ENCODE data around the gene PCGF3.
"Not testable (repeated sequence)": the region's sequence is repeated elsewhere in the genome, so short reads cannot be mapped to it uniquely, and the experiment has no call there.

PCGF3 gene

DNA sequence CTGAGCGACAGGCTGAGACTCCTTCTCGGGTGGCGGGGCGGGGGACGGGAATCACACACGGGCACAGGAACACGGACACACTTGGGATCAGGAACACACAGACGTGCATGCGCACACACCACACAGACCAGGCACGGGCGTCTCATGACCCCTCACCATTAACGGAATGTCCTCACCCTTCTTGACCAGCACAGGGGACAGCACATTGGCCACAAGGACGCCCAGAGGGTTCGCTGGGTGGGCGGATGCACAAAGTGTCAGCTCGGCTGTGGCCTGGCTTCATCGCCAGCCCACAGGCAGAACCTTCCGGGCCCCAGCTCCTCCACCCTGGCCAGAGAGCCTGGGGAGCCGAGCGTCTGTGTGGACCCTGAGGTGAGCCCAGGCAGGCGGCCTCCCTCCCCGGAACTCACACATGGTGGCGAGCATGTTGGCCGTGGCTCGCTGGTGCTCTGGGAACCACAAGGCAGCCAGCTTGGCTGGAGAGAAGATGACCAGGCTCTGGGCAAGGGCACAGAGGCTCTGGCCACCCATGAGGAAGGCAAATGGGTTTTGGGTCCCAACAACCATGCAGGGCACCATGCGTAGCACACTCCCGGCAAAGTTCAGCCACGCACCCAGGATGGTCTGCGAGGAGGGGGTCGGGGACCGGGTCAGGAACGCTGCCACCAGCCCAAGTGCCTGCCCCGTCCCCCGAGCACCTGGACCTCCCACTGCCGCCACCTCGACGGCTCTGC, 19.8 kb upstream of the PCGF3 start:
- no peaks in the 10 kb centered on the region for H3K36me3 ChIP-seq (ENCODE audit: control insufficient read depth in 2 of 2, insufficient read depth in 2 of 2, low read length in 2 of 2)
- peaks cover 10 to 20% of the 10 kb centered on the region in 2 donors for H3K27me3 ChIP-seq (ENCODE audit: control insufficient read depth in 1 of 2, insufficient read depth in 2 of 2, low read length in 2 of 2)
- no peaks in the 10 kb centered on the region for H3K9me3 ChIP-seq (ENCODE audit: control insufficient read depth in 2 of 2, low read length in 2 of 2)
- no peak overlapping the region for H3K4me3 ChIP-seq (ENCODE audit: low read length in 2 of 2)
- no peak overlapping the region for H3K27ac ChIP-seq (ENCODE audit: low read length)
- H3K9ac ChIP-seq (ENCODE audit: low read length in 2 of 2) = no peak overlapping the region
- H3K4me1 ChIP-seq (ENCODE audit: control insufficient read depth, insufficient read depth, low read length) = peaks cover 40% of the 10 kb centered on the region

DNA sequence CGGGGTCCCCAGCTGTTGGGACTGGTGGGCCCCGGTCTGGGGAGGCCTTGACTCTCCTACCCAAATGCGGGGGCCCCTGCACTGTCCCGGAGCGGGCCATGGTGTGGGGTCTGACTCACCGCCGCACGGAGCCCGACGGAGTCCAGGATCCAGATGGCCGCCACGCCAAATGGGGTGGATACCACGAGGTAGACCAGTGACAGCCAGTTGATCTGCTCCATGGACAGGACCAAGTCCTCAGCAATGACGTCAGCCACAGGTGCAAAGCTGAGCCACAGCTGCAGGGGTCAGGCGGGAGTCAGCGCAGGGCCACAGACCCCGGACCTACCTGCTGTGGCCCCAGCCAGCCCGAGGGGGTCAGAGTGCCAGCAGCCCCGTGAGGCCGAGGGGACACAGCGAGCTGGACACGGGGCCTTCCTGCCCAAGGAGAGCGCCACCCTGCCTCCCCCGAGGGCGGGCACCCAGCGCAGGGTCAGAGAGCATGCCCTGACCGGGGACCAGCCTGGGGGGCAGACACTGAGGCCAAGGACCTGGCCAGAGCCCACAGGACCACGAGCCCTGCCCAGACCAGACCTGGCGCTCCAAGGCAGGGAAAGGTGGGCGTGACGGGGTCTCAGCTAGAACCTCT, 19.1 kb upstream of the PCGF3 start:
- Histone ChIP-seq H3K4me3 (ENCODE audit: low read length in 2 of 2) (no peak overlapping the region), H3K4me1 (ENCODE audit: control insufficient read depth, insufficient read depth, low read length) (peaks cover 35% of the 10 kb centered on the region)

DNA sequence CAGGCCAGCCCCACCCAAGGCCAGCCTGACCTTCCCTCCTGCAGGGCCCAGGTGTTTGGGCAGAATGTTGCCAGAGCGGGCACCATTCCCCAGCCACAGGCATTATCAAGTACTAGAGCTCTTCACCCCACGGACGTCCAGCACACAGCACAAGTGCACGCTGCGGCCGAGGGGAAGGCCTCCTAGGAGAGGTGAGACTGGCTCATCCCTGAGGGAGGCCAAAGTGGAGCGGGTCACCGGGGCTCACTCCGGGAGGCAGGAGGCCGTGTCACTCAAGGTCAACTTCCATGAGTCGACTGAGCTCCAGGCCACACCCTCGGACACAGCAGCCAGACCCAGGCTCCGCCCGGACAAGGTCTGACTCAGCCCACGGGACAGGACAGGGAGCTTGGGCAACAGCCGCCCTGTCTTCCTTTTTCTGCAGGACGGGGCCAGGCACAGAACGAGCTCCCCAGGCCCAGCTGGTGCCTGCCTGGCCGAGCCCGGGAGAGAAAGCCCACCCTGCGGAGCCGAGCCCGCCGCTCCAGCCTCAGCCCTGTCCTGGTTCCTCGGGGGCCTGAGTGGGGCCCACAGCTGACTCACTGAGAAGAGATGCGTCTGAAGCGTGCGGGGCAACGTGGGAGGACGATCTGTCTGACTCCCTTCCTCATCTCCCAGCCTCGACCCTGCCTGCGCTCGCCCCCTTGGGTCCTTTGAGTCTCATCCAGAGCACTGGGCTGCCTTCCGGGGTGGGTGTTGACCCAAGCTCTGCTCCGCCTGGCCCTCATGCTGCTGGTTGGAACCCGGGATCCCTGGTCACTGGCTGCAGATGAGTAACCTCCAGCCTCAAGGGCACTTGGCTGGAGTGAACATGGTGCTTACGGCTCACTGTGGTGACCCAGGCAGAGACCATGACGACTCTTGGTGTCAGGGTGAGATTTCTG, 18.3 kb upstream of the PCGF3 start:
- H3K4me1 ChIP-seq (ENCODE audit: control insufficient read depth, insufficient read depth, low read length) = peaks cover 31% of the 10 kb centered on the region

More for the DNA sequence above, 19.1 kb upstream of the PCGF3 start:
- Histone ChIP-seq H3K27ac (ENCODE audit: low read length) (no peak overlapping the region), H3K36me3 (ENCODE audit: control insufficient read depth in 2 of 2, insufficient read depth in 2 of 2, low read length in 2 of 2) (no peaks in the 10 kb centered on the region), H3K27me3 (ENCODE audit: control insufficient read depth in 1 of 2, insufficient read depth in 2 of 2, low read length in 2 of 2) (peaks cover 9 to 15% of the 10 kb centered on the region in 2 donors), H3K9me3 (ENCODE audit: control insufficient read depth in 2 of 2, low read length in 2 of 2) (no peaks in the 10 kb centered on the region), H3K9ac (ENCODE audit: low read length in 2 of 2) (no peak overlapping the region)

DNA sequence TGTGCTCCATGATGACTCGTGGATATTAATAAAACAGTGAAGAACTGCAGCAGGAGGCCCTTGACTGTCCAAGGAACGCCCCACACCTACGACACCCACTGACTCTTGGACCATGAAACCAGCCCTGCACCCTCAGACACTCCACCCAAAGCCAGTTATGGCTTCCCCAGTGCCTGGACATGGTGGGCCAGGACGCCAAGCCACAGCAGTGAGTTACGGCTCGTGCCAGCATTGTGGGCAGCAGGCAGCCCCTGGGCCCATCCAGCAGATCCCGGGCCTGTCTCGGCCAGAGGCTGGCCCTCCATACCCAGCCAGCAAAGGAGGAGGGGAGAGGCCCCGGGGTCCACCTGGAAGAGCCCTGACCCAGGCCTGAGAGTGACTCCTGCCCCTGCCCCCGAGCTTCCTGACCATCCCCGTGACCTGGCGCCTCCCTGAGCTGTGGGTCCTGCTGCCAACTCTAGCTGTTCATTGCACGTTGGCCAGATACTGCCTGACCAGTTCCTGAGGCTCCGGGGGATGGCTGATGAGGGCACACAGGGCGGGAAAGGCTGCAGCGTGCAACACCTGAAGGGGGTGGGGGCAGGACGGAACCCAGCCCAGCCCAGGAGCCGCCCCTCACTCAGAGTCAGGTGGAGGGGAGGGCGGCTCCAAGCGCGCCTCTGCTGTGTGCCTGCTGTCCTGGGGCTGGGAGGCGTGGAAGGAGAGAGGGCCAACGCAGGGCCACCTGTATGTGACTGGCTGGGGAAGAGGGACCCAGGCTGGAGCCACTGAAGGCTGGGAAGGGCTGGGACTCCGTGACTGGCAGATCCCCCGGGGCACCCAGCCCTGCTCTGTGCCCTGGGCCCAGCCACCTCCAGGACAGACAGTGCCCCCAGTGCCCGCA, 17.4 kb upstream of the PCGF3 start:
- no peaks in the 10 kb centered on the region for H3K9me3 ChIP-seq (ENCODE audit: control insufficient read depth in 2 of 2, low read length in 2 of 2)
- peak overlapping the region; percentile 31 for H3K27ac ChIP-seq (ENCODE audit: low read length)
- H3K9ac ChIP-seq (ENCODE audit: low read length in 2 of 2) = peak overlapping the region in 1 of 2 donors; percentile 38
- peaks cover 3 to 13% of the 10 kb centered on the region in 2 donors for H3K27me3 ChIP-seq (ENCODE audit: control insufficient read depth in 1 of 2, insufficient read depth in 2 of 2, low read length in 2 of 2)
- H3K4me3 ChIP-seq (ENCODE audit: low read length in 2 of 2) = peak overlapping the region; percentile 16 to 54
- no peaks in the 10 kb centered on the region for H3K36me3 ChIP-seq (ENCODE audit: control insufficient read depth in 2 of 2, insufficient read depth in 2 of 2, low read length in 2 of 2)
- H3K4me1 ChIP-seq (ENCODE audit: control insufficient read depth, insufficient read depth, low read length) = peaks cover 31% of the 10 kb centered on the region

More for the DNA sequence above, 18.3 kb upstream of the PCGF3 start:
- peaks cover 7 to 15% of the 10 kb centered on the region in 2 donors for H3K27me3 ChIP-seq (ENCODE audit: control insufficient read depth in 1 of 2, insufficient read depth in 2 of 2, low read length in 2 of 2)
- H3K9me3 ChIP-seq (ENCODE audit: control insufficient read depth in 2 of 2, low read length in 2 of 2) = no peaks in the 10 kb centered on the region
- no peak overlapping the region for H3K27ac ChIP-seq (ENCODE audit: low read length)
- H3K36me3 ChIP-seq (ENCODE audit: control insufficient read depth in 2 of 2, insufficient read depth in 2 of 2, low read length in 2 of 2) = no peaks in the 10 kb centered on the region
- H3K4me3 ChIP-seq (ENCODE audit: low read length in 2 of 2) = no peak overlapping the region
- no peak overlapping the region for H3K9ac ChIP-seq (ENCODE audit: low read length in 2 of 2)

DNA sequence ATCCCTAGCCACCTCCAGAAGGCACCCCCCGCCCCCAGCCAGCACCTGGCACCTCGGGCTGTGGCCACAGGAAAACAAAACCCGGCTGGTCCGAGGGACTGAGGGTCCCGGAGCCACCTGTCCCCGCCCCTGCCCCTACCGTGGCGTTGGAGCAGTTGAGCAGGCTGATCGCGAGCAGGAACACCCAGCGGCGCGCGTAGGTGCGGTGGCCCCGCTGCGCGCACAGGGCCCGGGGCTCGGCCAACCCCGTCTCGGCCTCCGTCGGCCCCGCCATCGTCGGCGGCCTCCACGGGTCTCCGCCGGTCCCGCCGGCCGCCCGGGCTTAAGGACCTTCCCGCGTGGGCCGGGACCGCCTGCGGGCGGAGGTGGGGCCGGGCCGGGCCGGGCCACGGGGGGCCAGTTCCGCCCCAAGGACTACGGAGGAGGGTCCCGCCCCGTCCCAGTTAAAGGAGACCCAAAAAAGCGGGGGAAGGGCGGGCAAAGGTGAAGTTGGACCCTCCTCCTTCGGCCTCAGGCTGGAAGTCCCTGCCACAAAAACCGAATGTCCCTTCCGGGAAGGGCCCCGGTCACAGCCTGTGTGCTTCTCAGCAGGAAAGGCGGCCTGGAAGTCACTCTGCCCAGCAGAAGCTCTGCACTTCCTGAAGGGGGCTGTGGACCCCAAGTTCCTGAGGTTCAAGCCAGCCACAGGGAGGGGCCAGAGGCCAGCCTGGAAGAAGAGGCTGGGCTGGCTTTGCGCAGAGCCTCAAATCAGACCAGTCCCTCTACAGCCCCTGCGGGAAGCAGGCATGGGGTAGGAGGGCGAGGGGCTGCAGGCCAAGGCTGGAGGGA, 16.6 kb upstream of the PCGF3 start, which contains the start of gene SLC49A3:
TSS of gene SLC49A3 (minus strand) at position 298 of the 828 bp plus-strand sequence. CDS start at position 274, 24 bp downstream.
- Histone ChIP-seq H3K4me3 (ENCODE audit: low read length in 2 of 2) (peak within 1 kb of the TSS; percentile 16 to 54), H3K27ac (ENCODE audit: low read length) (peak within 1 kb of the TSS; percentile 31), H3K9ac (ENCODE audit: low read length in 2 of 2) (peak within 1 kb of the TSS in 1 of 2 donors; percentile 38), H3K4me1 (ENCODE audit: control insufficient read depth, insufficient read depth, low read length) (peaks cover 28% of the 10 kb centered on the region), H3K27me3 (ENCODE audit: control insufficient read depth in 1 of 2, insufficient read depth in 2 of 2, low read length in 2 of 2) (peaks cover 3 to 12% of the 10 kb centered on the region in 2 donors), H3K9me3 (ENCODE audit: control insufficient read depth in 2 of 2, low read length in 2 of 2) (no peaks in the 10 kb centered on the region), H3K36me3 (ENCODE audit: control insufficient read depth in 2 of 2, insufficient read depth in 2 of 2, low read length in 2 of 2) (no peaks in the 10 kb centered on the region)

DNA sequence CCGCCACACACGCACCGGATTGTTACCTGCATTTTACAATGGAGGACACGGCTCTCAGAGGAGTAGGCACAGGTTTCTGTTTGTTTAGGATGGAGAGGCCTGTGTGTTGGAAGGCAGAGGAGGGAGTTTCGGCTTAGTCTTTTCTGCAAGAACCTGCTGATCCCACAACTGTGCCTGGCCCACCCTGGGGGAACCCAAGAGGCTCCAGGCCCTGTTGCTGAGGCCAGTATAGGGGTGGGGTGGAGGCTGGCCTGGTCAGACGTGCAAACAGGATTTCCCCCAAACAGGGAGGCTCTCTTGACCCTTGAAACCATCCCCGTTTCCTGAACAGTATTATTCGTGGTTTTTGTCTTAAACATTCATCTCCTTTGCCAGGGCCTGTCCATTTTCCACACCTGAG, 15.9 kb upstream of the PCGF3 start:
- Histone ChIP-seq H3K4me1 (ENCODE audit: control insufficient read depth, insufficient read depth, low read length) (peaks cover 28% of the 10 kb centered on the region), H3K27ac (ENCODE audit: low read length) (no peak overlapping the region), H3K4me3 (ENCODE audit: low read length in 2 of 2) (peak overlapping the region in 1 of 2 donors; percentile 54), H3K27me3 (ENCODE audit: control insufficient read depth in 1 of 2, insufficient read depth in 2 of 2, low read length in 2 of 2) (peaks cover 3 to 12% of the 10 kb centered on the region in 2 donors), H3K36me3 (ENCODE audit: control insufficient read depth in 2 of 2, insufficient read depth in 2 of 2, low read length in 2 of 2) (no peaks in the 10 kb centered on the region), H3K9me3 (ENCODE audit: control insufficient read depth in 2 of 2, low read length in 2 of 2) (no peaks in the 10 kb centered on the region), H3K9ac (ENCODE audit: low read length in 2 of 2) (no peak overlapping the region)

DNA sequence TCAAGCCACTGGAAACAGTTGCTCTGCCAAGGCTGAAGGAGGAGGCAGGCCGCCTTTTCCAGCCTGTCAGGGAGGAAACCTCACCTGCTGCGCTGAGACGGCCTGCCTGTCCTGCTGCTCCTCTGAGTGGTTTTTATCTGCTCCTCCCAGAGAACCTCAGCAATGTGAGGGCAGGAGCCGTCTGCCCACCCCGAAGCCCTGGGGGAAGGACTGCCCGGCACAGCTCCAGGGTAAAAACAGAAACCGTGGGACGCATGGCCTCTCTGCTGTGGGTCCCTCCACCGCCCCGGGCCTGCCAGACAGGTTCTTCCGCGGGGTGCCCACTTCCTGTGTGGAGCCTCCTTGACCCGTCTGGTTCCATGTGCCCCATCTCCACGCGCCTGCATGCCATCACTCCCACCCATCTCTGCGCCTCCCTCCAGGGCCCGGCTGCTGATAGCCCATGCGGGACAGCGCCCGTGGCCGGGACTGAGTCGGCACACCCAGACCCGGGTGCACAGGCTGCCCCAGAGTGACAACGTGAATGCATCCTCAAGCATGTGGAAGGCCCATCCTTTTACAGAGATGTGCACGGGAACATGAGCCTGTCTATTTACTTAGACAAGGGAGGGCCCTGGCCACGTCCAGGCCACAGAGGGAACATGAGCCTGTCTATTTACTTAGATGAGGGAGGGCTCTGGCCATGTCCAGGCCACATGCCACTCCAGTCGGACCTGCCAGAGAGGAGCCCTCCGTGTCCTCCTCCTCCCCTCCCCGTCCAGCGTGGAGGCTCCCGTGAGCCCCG, 12.7 kb upstream of the PCGF3 start:
- Histone ChIP-seq H3K9me3 (ENCODE audit: control insufficient read depth in 2 of 2, low read length in 2 of 2) (no peaks in the 10 kb centered on the region), H3K27ac (ENCODE audit: low read length) (no peak overlapping the region), H3K4me1 (ENCODE audit: control insufficient read depth, insufficient read depth, low read length) (peaks cover 15% of the 10 kb centered on the region), H3K9ac (ENCODE audit: low read length in 2 of 2) (no peak overlapping the region), H3K27me3 (ENCODE audit: control insufficient read depth in 1 of 2, insufficient read depth in 2 of 2, low read length in 2 of 2) (peaks cover 3 to 12% of the 10 kb centered on the region in 2 donors), H3K4me3 (ENCODE audit: low read length in 2 of 2) (no peak overlapping the region), H3K36me3 (ENCODE audit: control insufficient read depth in 2 of 2, insufficient read depth in 2 of 2, low read length in 2 of 2) (no peaks in the 10 kb centered on the region)

DNA sequence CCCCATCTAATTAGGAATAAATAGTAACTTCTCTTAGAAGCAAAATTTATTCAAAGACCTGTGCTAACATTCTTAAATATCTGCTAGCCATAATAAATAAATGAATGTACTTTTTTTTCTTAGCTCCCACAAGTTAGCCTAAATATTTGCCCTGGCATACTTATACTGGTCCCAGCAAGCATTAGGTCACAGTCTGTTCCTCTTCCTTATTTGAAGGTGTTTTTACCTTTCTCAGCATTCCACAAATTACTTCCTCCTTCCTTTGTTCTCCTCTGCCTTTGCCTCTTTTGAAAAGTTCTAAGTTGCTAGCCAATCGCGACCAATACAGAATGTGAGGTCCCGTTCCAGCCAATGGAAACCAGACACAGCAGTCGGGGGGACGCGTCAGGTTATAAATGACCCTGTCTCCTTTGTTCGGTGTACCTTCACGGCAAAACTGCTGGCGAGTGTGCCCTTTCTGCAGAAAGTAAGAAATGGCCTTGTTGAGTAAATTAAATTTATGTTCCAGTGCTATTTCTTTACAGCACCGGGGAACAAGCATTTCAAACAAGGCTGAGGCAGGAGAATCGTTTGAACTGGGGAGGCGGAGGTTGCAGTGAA, 11.2 kb upstream of the PCGF3 start:
- not testable (repeated sequence) for H3K9me3 ChIP-seq (ENCODE audit: control insufficient read depth in 2 of 2, low read length in 2 of 2); H3K27ac ChIP-seq (ENCODE audit: low read length); H3K4me3 ChIP-seq (ENCODE audit: low read length in 2 of 2); H3K4me1 ChIP-seq (ENCODE audit: control insufficient read depth, insufficient read depth, low read length); H3K9ac ChIP-seq (ENCODE audit: low read length in 2 of 2); H3K36me3 ChIP-seq (ENCODE audit: control insufficient read depth in 2 of 2, insufficient read depth in 2 of 2, low read length in 2 of 2); H3K27me3 ChIP-seq (ENCODE audit: control insufficient read depth in 1 of 2, insufficient read depth in 2 of 2, low read length in 2 of 2)
